ENCODE measurements around the gene CRISPLD2. TPM values are rescaled to one million over a fixed set of nuclear protein-coding genes. Genes with fewer than 3 reads are reported as not detected.
A peak's percentile ranks its signal among the peaks of the same experiment; 100 is the strongest.

The CRISPLD2 gene
- total and polyA plus RNA-seq, 9 of the 15 experiments (the other 6 are each of a cell fraction or from before 2014, with no cell fraction given) = 0.03 to 0.24 (median 0.04) TPM; not detected in 4

DNA sequence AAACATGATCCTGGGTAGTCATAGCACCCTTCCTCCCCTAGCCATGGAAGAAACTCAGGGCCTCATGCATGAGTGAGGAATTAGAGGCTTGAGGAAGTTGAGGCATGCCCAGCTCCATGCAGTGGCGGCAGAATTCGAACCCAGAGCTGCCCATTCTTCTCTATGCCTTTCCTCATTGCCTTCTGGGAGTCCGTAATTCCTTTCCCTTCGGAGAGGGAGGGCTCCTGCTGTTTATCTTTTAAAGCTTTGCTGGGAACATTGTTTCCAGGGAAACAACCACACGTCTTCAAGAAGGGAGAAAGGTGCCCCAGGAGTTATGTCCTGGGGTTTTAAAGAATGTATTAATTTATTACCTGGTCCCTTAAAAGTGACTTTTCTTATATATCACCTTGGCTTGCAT, 8.5 kb downstream of the CRISPLD2 start:
- ATAC-seq (no peak), DNase-seq (ENCODE audit: extremely low read depth in 1 of 4, low spot score in 3 of 4) (no peak), FAIRE-seq (no peak)
- Histone ChIP-seq H3K4me3 (no peak overlapping the region), H3K9ac (ENCODE audit: insufficient read depth in 1 of 2, low read depth in 2 of 2, low read length in 2 of 2) (no peak overlapping the region), H3K27ac (ENCODE audit: extremely low read depth, low read depth, low read length) (no peak overlapping the region), H3K4me2 (ENCODE audit: insufficient read depth, low read length) (no peak overlapping the region), H3K36me3 (ENCODE audit: control insufficient read depth, insufficient read depth, low read length) (no peaks in the 10 kb centered on the region), H3K79me2 (ENCODE audit: control insufficient read depth, insufficient read depth, low read length) (no peaks in the 10 kb centered on the region), H2AFZ (ENCODE audit: low read depth, low read length) (no peak overlapping the region), H3K9me1 (ENCODE audit: control insufficient read depth, insufficient read depth, low read length) (no peaks in the 10 kb centered on the region), H4K20me1 (replicated peaks; ENCODE audit: control insufficient read depth, insufficient read depth, low read length) (peaks cover 17% of the 10 kb centered on the region; the same call in 1 of the 2 replicates), H3K9me3 (replicated peaks; ENCODE audit: control insufficient read depth, insufficient read depth, low read depth, low read length) (no peaks in the 10 kb centered on the region), H3K4me1 (replicated peaks in 1 of 2; ENCODE audit: control insufficient read depth in 2 of 2, insufficient read depth in 2 of 2, low read length in 2 of 2) (no peaks in the 10 kb centered on the region; a peak in 1 of 5 replicates), H3K27me3 (ENCODE audit: control insufficient read depth in 2 of 2, insufficient read depth in 2 of 2, low read length in 2 of 2) (peaks cover 63 to 78% of the 10 kb centered on the region in 2 experiments)
- intact Hi-C loops (cut with micrococcal nuclease) (no loop called here), in situ Hi-C loops (cut with MboI) (no loop called here)
- BruUV-seq (replicated peaks) = no TSS peak
- POLR2A ChIA-PET = interaction anchor here (0.6 kb wide), 1 partner anchor 141 kb away, joined by 3 read pairs; no protein-coding TSS in a partner anchor
- TF ChIP-seq RBM34 (IDR thresholded peaks at IDR 0.05; ENCODE audit: borderline replicate concordance, insufficient read depth, low read length) = no peak
- CTCF ChIA-PET (ENCODE audit: low intra/inter-chr PET ratio) = no interaction called here
- WGBS (ENCODE audit: insufficient coverage, low coverage, missing lambda C conversion rate) = 1% methylated on average over 5 of the region's 5 CpGs

DNA sequence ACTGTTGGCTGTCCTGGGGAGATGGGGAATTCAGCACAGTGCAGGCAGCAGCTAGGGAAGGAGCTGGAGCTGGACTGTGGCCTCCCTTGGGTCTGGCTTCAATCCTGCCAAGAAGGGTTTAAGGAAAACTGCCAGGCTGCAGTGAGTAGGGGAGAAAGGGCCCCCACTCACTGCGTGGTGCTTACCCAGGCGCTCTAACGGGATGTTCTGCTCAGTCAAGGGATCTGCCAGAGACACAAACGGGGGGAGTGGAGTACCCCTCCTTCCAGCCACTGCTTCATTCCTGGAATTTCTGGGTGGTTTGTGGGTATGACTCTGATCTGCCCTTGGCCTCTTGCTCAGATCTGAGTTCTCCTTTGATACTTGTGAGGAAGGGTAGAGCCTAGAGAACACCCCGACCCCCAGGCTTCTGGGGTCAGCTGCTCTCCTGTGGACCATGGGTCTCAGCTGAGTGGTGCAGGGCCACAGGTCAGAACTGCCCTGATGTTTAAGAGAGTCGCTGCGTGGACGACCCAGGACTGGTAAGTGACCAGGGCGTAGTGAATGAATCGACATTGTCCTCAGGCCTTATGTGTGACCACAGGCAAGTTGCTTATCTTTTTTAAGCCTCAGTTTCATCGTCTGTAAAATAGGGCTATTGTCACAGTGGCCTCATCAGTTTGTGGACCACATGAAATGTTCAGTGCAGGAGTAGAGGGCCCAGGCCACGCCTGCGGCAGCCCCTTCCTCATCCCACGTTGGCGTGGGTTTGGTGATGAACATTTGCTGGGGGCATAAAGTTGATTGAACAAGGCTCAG, 9.6 kb downstream of the CRISPLD2 start:
- no TSS peak for BruUV-seq (replicated peaks)
- Histone ChIP-seq H3K9me3 (replicated peaks; ENCODE audit: control insufficient read depth, insufficient read depth, low read depth, low read length) (no peaks in the 10 kb centered on the region), H3K9me1 (ENCODE audit: control insufficient read depth, insufficient read depth, low read length) (no peaks in the 10 kb centered on the region), H3K4me3 (no peak overlapping the region), H2AFZ (ENCODE audit: low read depth, low read length) (no peak overlapping the region), H4K20me1 (replicated peaks; ENCODE audit: control insufficient read depth, insufficient read depth, low read length) (peaks cover 19% of the 10 kb centered on the region; the same call in 1 of the 2 replicates), H3K9ac (ENCODE audit: insufficient read depth in 1 of 2, low read depth in 2 of 2, low read length in 2 of 2) (no peak overlapping the region), H3K4me1 (replicated peaks in 1 of 2; ENCODE audit: control insufficient read depth in 2 of 2, insufficient read depth in 2 of 2, low read length in 2 of 2) (no peaks in the 10 kb centered on the region; a peak in 1 of 5 replicates), H3K27me3 (ENCODE audit: control insufficient read depth in 2 of 2, insufficient read depth in 2 of 2, low read length in 2 of 2) (peaks cover 68 to 82% of the 10 kb centered on the region in 2 experiments), H3K36me3 (ENCODE audit: control insufficient read depth, insufficient read depth, low read length) (no peaks in the 10 kb centered on the region), H3K79me2 (ENCODE audit: control insufficient read depth, insufficient read depth, low read length) (no peaks in the 10 kb centered on the region), H3K27ac (ENCODE audit: extremely low read depth, low read depth, low read length) (no peak overlapping the region), H3K4me2 (ENCODE audit: insufficient read depth, low read length) (no peak overlapping the region)
- ATAC-seq = peak; percentile 22; the same call in 2 of the 3 replicates
- intact Hi-C loops (cut with micrococcal nuclease) (no loop called here), in situ Hi-C loops (cut with MboI) (no loop called here)
- POLR2A ChIA-PET = interaction anchor here (0.8 kb wide), 1 partner anchor 23 kb away, joined by 3 read pairs; no protein-coding TSS in a partner anchor
- CTCF ChIA-PET (ENCODE audit: low intra/inter-chr PET ratio) = interaction anchor here (0.7 kb wide), 1 partner anchor 75 kb away, joined by 3 read pairs; no protein-coding TSS in a partner anchor
- FAIRE-seq = no peak
- no peak for DNase-seq (ENCODE audit: extremely low read depth in 1 of 4, low spot score in 3 of 4)
- 1% methylated on average over 15 of the region's 15 CpGs for WGBS (ENCODE audit: insufficient coverage, low coverage, missing lambda C conversion rate)
- TF ChIP-seq, protein P1, sequence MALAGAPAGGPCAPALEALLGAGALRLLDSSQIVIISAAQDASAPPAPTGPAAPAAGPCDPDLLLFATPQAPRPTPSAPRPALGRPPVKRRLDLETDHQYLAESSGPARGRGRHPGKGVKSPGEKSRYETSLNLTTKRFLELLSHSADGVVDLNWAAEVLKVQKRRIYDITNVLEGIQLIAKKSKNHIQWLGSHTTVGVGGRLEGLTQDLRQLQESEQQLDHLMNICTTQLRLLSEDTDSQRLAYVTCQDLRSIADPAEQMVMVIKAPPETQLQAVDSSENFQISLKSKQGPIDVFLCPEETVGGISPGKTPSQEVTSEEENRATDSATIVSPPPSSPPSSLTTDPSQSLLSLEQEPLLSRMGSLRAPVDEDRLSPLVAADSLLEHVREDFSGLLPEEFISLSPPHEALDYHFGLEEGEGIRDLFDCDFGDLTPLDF (CRISPR knock-in tag; IDR thresholded peaks at IDR 0.05) = no peak
- no peak for TF ChIP-seq POLR3A (IDR thresholded peaks at IDR 0.05; ENCODE audit: borderline replicate concordance, extremely low read depth, insufficient read depth, insufficient read length)
- no peak for TF ChIP-seq ETS2 (tag; IDR thresholded peaks at IDR 0.05; ENCODE audit: borderline replicate concordance, poor library complexity, severe bottlenecking)
- TF ChIP-seq, protein P2, sequence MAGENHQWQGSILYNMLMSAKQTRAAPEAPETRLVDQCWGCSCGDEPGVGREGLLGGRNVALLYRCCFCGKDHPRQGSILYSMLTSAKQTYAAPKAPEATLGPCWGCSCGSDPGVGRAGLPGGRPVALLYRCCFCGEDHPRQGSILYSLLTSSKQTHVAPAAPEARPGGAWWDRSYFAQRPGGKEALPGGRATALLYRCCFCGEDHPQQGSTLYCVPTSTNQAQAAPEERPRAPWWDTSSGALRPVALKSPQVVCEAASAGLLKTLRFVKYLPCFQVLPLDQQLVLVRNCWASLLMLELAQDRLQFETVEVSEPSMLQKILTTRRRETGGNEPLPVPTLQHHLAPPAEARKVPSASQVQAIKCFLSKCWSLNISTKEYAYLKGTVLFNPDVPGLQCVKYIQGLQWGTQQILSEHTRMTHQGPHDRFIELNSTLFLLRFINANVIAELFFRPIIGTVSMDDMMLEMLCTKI (IDR thresholded peaks at IDR 0.05; ENCODE audit: partially characterized antibody) = no peak
- peak in 1 of 2 experiments; percentile 47; a peak in 1 of 4 replicates for TF ChIP-seq KDM1A (IDR thresholded peaks at IDR 0.05)
- TF ChIP-seq, protein P3, sequence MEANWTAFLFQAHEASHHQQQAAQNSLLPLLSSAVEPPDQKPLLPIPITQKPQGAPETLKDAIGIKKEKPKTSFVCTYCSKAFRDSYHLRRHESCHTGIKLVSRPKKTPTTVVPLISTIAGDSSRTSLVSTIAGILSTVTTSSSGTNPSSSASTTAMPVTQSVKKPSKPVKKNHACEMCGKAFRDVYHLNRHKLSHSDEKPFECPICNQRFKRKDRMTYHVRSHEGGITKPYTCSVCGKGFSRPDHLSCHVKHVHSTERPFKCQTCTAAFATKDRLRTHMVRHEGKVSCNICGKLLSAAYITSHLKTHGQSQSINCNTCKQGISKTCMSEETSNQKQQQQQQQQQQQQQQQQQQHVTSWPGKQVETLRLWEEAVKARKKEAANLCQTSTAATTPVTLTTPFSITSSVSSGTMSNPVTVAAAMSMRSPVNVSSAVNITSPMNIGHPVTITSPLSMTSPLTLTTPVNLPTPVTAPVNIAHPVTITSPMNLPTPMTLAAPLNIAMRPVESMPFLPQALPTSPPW (CRISPR knock-in tag; IDR thresholded peaks at IDR 0.05) = peak; percentile 21; the same call in 1 of the 2 replicates
- TF ChIP-seq EWSR1 (IDR thresholded peaks at IDR 0.05; ENCODE audit: borderline replicate concordance, low read depth, partially characterized antibody) = no peak
- TF ChIP-seq BCOR (IDR thresholded peaks at IDR 0.05) = peak; percentile 84
